Thyroid gland (tissue), 4 donors: ENCODE data around the gene ZBTB18. TPM values are rescaled to one million over a fixed set of nuclear protein-coding genes. Genes with fewer than 3 reads are reported as not detected.

Source experiments
- DNase-seq, 2 donors: peaks; one replicate each; pipeline ENCODE4 v3.0.0-alpha.2; 2019
- H3K27ac ChIP-seq, 3 donors: fragments of 200-600 bp; sonication (generic); 1 replicate in 2 of 3; 2 replicates in 1 of 3; pipeline ENCODE4 v1.5.1; 2016 to 2019; ENCODE audit warnings: mild to moderate bottlenecking in 1 of 3, moderate library complexity in 1 of 3
- H3K27me3 ChIP-seq: fragments of 200-600 bp; sonication (generic); one replicate; pipeline ENCODE4 v1.5.1; 2019
- H3K36me3 ChIP-seq, 2 donors: fragments of 200-600 bp; sonication (generic); one replicate each; pipeline ENCODE4 v1.5.1; 2016 to 2019
- H3K4me1 ChIP-seq, 2 donors: fragments of 200-600 bp; sonication (generic); one replicate each; pipeline ENCODE4 v1.5.1; 2017 to 2019
- H3K4me3 ChIP-seq, 3 donors: fragments of 200-600 bp; sonication (generic); replicated peaks in 1 of 3; 1 replicate in 2 of 3; 2 replicates in 1 of 3; pipeline ENCODE4 v1.5.1; 2016; ENCODE audit warnings: mild to moderate bottlenecking in 1 of 3
- H3K9me3 ChIP-seq: fragments of 200-600 bp; sonication (generic); one replicate; pipeline ENCODE4 v1.5.1; 2017
- POLR2A ChIP-seq, 2 donors: fragments of 450-650 bp; IDR thresholded peaks; one replicate each; pipeline ENCODE4 v1.6.1; 2017; ENCODE audit warnings: antibody characterized with exemption in 2 of 2, mild to moderate bottlenecking in 2 of 2, moderate library complexity in 1 of 2
- WGBS, 2 donors: methylation state at CpG; one replicate each; pipeline ENCODE4 v1.1.5; 2017; 5-methylcytosine and 5-hydroxymethylcytosine counted together
- intact Hi-C: fragments of 100-400 bp; cut with DNase I; formaldehyde crosslinking; loops from one replicate; pipeline ENCODE4 v1.15.1; 2023
- total RNA-seq, 4 donors: library from RNA; depleted of rRNA; stranded (reverse); fragments of >200 nt; gene quantifications; one replicate each; pipeline ENCODE4 v1.2.3, GENCODE V29; 2016
- TF ChIP-seq, protein P1 (sequence below), 6 experiments: fragments of 200-600 bp in 3 of 6; fragments of 450-650 bp in 3 of 6; sonication (generic) in 3 of 6; IDR thresholded peaks; one replicate each; pipeline ENCODE4 v1.5.1; 2016 to 2019; ENCODE audit warnings: antibody characterized with exemption in 6 of 6, mild to moderate bottlenecking in 2 of 6, inconsistent platforms in 1 of 6, moderate library complexity in 1 of 6

The ZBTB18 gene
- total RNA-seq, 4 donors from 2014 or later: 15.5 to 20.6 (median 18.3) TPM

GRCh38 chr1:244077473-244078220 is 26.6 kb downstream of the ZBTB18 start:
- intact Hi-C loops: no loop called here
- DNase-seq: no peak
- no peak overlapping the region for H3K27ac ChIP-seq
- TF ChIP-seq, protein P1, sequence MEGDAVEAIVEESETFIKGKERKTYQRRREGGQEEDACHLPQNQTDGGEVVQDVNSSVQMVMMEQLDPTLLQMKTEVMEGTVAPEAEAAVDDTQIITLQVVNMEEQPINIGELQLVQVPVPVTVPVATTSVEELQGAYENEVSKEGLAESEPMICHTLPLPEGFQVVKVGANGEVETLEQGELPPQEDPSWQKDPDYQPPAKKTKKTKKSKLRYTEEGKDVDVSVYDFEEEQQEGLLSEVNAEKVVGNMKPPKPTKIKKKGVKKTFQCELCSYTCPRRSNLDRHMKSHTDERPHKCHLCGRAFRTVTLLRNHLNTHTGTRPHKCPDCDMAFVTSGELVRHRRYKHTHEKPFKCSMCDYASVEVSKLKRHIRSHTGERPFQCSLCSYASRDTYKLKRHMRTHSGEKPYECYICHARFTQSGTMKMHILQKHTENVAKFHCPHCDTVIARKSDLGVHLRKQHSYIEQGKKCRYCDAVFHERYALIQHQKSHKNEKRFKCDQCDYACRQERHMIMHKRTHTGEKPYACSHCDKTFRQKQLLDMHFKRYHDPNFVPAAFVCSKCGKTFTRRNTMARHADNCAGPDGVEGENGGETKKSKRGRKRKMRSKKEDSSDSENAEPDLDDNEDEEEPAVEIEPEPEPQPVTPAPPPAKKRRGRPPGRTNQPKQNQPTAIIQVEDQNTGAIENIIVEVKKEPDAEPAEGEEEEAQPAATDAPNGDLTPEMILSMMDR (IDR thresholded peaks at IDR 0.05): no peak
- TF ChIP-seq POLR2A (IDR thresholded peaks at IDR 0.05): no peak
- WGBS, 2 donors: 61 to 68% methylated on average over 22 of the region's 22 CpGs
- peaks cover 0 to 8% of the 10 kb centered on the region in 2 donors for H3K4me1 ChIP-seq
- H3K36me3 ChIP-seq: no peaks in the 10 kb centered on the region
- H3K4me3 ChIP-seq: no peak overlapping the region
- H3K27me3 ChIP-seq: no peaks in the 10 kb centered on the region
- no peaks in the 10 kb centered on the region for H3K9me3 ChIP-seq

DNA sequence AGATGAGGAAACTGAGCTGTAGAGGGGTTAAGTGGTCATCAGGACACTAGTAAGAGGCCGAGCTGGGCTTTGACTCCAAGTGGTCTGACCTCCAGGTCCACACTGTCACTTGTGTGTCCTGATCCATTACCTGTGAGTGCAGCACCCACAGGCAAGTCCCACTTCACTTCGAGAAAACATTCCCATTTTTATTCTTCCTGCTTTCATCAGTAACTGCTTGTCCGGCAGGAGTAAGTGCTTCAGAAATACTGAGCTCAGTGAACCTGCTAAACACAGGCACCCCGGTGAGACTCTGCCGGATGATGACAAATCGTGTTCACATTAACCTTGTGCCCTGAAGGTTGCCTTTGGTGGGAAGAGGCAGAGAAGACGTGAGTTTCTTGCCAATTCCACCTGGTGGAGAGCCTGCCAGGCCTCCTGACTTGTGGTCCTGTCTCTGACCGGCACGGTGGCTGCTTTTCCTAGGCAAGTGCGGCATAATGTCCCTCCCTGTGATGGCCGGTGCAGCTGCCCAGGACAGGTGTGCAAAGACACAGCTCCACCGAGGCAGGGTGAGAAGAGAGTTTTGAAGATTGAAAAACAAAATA is 29.4 kb downstream of the ZBTB18 start:
- WGBS, 2 donors: 64 to 68% methylated on average over 12 of the region's 12 CpGs
- Histone ChIP-seq H3K27ac (no peak overlapping the region), H3K27me3 (no peaks in the 10 kb centered on the region), H3K9me3 (no peaks in the 10 kb centered on the region), H3K4me1 (peaks cover 0 to 1% of the 10 kb centered on the region in 2 donors), H3K4me3 (no peak overlapping the region), H3K36me3 (no peaks in the 10 kb centered on the region)
- no peak for DNase-seq
- intact Hi-C loops: no loop called here
- no peak for TF ChIP-seq POLR2A (IDR thresholded peaks at IDR 0.05)
- TF ChIP-seq, protein P1 (IDR thresholded peaks at IDR 0.05): no peak

DNA sequence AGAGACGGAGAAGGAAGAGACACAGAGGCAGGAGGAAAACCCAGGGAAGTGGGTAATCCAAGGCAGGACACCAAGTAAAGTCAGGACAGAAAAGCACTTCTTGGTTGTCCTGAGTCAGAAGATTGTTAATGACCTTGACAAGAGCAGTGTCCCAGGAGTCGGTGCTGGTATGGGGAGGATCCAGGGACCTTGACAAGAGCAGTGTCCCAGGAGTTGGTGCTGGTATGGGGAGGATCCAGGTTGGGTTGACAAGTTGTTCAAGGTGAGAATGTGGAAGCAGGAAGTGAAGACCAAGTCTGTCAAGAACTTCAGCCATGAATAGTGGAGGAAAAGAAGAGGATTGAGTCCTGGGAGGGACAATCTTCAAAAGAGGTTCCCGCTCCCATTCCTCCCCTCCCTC is 31.9 kb downstream of the ZBTB18 start:
- WGBS, 2 donors: 85 to 88% methylated on average over 3 of the region's 3 CpGs
- no peak overlapping the region for H3K4me3 ChIP-seq
- TF ChIP-seq, protein P1 (IDR thresholded peaks at IDR 0.05): no peak
- no peak for TF ChIP-seq POLR2A (IDR thresholded peaks at IDR 0.05)
- no peaks in the 10 kb centered on the region for H3K36me3 ChIP-seq
- DNase-seq: no peak
- intact Hi-C loops: no loop called here
- H3K27me3 ChIP-seq: no peaks in the 10 kb centered on the region
- H3K27ac ChIP-seq: no peak overlapping the region
- H3K4me1 ChIP-seq: no peaks in the 10 kb centered on the region
- no peaks in the 10 kb centered on the region for H3K9me3 ChIP-seq

DNA sequence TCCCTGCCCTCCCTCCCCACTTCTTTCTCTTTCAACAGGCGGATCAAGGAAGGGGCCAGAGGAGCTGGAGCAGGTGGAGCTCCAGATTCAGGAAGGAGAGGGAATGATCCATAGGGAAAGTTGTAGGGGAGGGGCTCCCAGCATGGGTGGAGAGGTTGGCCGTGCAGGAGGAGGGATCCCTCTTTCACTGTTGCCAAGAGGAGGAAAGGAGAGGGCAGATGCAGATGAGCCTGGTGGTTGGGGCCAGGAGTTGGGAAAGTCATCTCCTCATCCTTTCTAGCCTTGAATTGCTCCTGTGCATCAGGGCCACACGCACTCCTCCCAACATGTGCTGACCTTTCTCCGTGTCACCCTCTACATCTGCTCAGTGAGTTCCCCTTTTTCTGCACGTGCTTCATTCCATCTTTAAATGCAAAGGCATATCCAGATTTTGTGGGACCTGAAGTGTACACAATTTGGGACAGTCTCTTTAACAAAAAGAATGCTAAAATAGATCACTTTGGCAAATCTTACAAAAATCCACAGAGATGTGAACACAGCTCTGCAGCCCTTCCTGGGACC is 32.4 kb downstream of the ZBTB18 start:
- Histone ChIP-seq H3K27ac (no peak overlapping the region), H3K4me1 (no peaks in the 10 kb centered on the region), H3K9me3 (no peaks in the 10 kb centered on the region), H3K36me3 (no peaks in the 10 kb centered on the region), H3K4me3 (no peak overlapping the region), H3K27me3 (no peaks in the 10 kb centered on the region)
- DNase-seq: no peak
- no peak for TF ChIP-seq POLR2A (IDR thresholded peaks at IDR 0.05)
- TF ChIP-seq, protein P1 (IDR thresholded peaks at IDR 0.05): no peak
- 67 to 70% methylated on average over 5 of the region's 5 CpGs for WGBS, 2 donors
- intact Hi-C loops: no loop called here

- Histone ChIP-seq H3K4me3 (no peak overlapping the region), H3K36me3 (no peaks in the 10 kb centered on the region), H3K27ac (no peak overlapping the region), H3K27me3 (no peaks in the 10 kb centered on the region), H3K9me3 (no peaks in the 10 kb centered on the region), H3K4me1 (no peaks in the 10 kb centered on the region)
- TF ChIP-seq POLR2A (IDR thresholded peaks at IDR 0.05): no peak
- TF ChIP-seq, protein P1 (IDR thresholded peaks at IDR 0.05): no peak
- DNase-seq: no peak
- intact Hi-C loops: no loop called here
- WGBS, 2 donors: 71 to 75% methylated on average over 3 of the region's 3 CpGs
Measured at GRCh38 chr1:244084763-244085162, 33.7 kb downstream of the ZBTB18 start.
